ENCODE results near the gene ZNF488.

- TF ChIP-seq, protein P1, sequence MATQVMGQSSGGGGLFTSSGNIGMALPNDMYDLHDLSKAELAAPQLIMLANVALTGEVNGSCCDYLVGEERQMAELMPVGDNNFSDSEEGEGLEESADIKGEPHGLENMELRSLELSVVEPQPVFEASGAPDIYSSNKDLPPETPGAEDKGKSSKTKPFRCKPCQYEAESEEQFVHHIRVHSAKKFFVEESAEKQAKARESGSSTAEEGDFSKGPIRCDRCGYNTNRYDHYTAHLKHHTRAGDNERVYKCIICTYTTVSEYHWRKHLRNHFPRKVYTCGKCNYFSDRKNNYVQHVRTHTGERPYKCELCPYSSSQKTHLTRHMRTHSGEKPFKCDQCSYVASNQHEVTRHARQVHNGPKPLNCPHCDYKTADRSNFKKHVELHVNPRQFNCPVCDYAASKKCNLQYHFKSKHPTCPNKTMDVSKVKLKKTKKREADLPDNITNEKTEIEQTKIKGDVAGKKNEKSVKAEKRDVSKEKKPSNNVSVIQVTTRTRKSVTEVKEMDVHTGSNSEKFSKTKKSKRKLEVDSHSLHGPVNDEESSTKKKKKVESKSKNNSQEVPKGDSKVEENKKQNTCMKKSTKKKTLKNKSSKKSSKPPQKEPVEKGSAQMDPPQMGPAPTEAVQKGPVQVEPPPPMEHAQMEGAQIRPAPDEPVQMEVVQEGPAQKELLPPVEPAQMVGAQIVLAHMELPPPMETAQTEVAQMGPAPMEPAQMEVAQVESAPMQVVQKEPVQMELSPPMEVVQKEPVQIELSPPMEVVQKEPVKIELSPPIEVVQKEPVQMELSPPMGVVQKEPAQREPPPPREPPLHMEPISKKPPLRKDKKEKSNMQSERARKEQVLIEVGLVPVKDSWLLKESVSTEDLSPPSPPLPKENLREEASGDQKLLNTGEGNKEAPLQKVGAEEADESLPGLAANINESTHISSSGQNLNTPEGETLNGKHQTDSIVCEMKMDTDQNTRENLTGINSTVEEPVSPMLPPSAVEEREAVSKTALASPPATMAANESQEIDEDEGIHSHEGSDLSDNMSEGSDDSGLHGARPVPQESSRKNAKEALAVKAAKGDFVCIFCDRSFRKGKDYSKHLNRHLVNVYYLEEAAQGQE (IDR thresholded peaks at IDR 0.05; ENCODE audit: insufficient read depth in 1 of 2, low read depth in 2 of 2, low read length in 2 of 2): no peak
- TF ChIP-seq POLR2AphosphoS5 (IDR thresholded peaks at IDR 0.05; ENCODE audit: low read depth, low read length): no peak
- TF ChIP-seq TAF1 (IDR thresholded peaks at IDR 0.05; ENCODE audit: borderline replicate concordance, insufficient read depth, low read length): no peak
- no peak for TF ChIP-seq SIN3A (IDR thresholded peaks at IDR 0.05; ENCODE audit: borderline replicate concordance, insufficient read depth, low read length)
Observed at GRCh38 chr10:47396311-47396717, 12.2 kb upstream of the ZNF488 start.
